Fibroblast of upper back skin (primary cell): ENCODE results near the gene UBAP1.
"Not testable (repeated sequence)": the region's sequence is repeated elsewhere in the genome, so short reads cannot be mapped to it uniquely, and the experiment has no call there.

Experiments used
- DNase-seq: peaks from one replicate; pipeline ENCODE4 v3.0.0-alpha.2; 2013

Gene UBAP1

GRCh38 chr9:34178436-34179212 lies at the start of gene UBAP1:
Gene UBAP1, plus strand, starts transcription at chr9:34179043. Its CDS starts 41,872 bp downstream, at chr9:34220915.
- DNase-seq = peak; percentile 97

- no peak for DNase-seq
Observed at GRCh38 chr9:34131571-34131970, 47.3 kb upstream of the UBAP1 start.

- DNase-seq = no peak
Observed at GRCh38 chr9:34133436-34133949, 45.4 kb upstream of the UBAP1 start.

GRCh38 chr9:34134521-34134920 lies 44.3 kb upstream of the UBAP1 start:
- no peak for DNase-seq

- not testable (repeated sequence) for DNase-seq
Observed at GRCh38 chr9:34138644-34139043, 40.2 kb upstream of the UBAP1 start.

- DNase-seq = peak; percentile 83
Observed at GRCh38 chr9:34139477-34140146, 39.2 kb upstream of the UBAP1 start.

- DNase-seq = no peak
Observed at GRCh38 chr9:34140853-34141252, 38.0 kb upstream of the UBAP1 start.

- DNase-seq = no peak
Observed at GRCh38 chr9:34143116-34143515, 35.7 kb upstream of the UBAP1 start.

GRCh38 chr9:34145165-34145564 lies 33.7 kb upstream of the UBAP1 start:
- no peak for DNase-seq

- DNase-seq = no peak
Observed at GRCh38 chr9:34151398-34151797, 27.4 kb upstream of the UBAP1 start.

- DNase-seq = no peak
Observed at GRCh38 chr9:34154057-34154456, 24.8 kb upstream of the UBAP1 start.

- DNase-seq = no peak
Observed at GRCh38 chr9:34157318-34157717, 21.5 kb upstream of the UBAP1 start.

- no peak for DNase-seq
Observed at GRCh38 chr9:34157898-34158297, 20.9 kb upstream of the UBAP1 start.

- DNase-seq = peak; percentile 85
Observed at GRCh38 chr9:34158362-34158869, 20.4 kb upstream of the UBAP1 start.

GRCh38 chr9:34163434-34163833 lies 15.4 kb upstream of the UBAP1 start:
- no peak for DNase-seq

GRCh38 chr9:34169125-34169524 lies 9.7 kb upstream of the UBAP1 start:
- DNase-seq = no peak

- DNase-seq = no peak
Observed at GRCh38 chr9:34170237-34170991, 8.4 kb upstream of the UBAP1 start.

GRCh38 chr9:34171753-34172535 lies 6.9 kb upstream of the UBAP1 start:
- DNase-seq = no peak

GRCh38 chr9:34176089-34176488 lies 2.8 kb upstream of the UBAP1 start:
- DNase-seq = no peak

GRCh38 chr9:34177593-34178435 lies 1.0 kb upstream of the UBAP1 start:
- DNase-seq = no peak
